HG02884 (cell line): ENCODE results near the gene PRSS33.

ENCODE experiments used
- ATAC-seq: cut with Tn5 transposase; IDR thresholded peaks from one replicate; pipeline ENCODE4 v1.9.1; 2021; ENCODE audit warnings: mild to moderate bottlenecking, moderate library complexity; ENCODE audit not compliant: unreplicated experiment

The PRSS33 gene

GRCh38 chr16:2787406-2787805 is at the start of gene PRSS33:
PRSS33 (minus strand) TSS chr16:2787560; CDS start chr16:2786547, 1,013 bp downstream.
- no peak for ATAC-seq

GRCh38 chr16:2836646-2837508 is 49.5 kb upstream of the PRSS33 start:
- no peak for ATAC-seq

GRCh38 chr16:2835638-2836493 is 48.5 kb upstream of the PRSS33 start:
- ATAC-seq, result no peak

- ATAC-seq, result no peak
These were observed 47.6 kb upstream of the PRSS33 start for GRCh38 chr16:2834968-2835367.

GRCh38 chr16:2833776-2834175 is 46.4 kb upstream of the PRSS33 start:
- no peak for ATAC-seq

- no peak for ATAC-seq
These were observed 43.8 kb upstream of the PRSS33 start for GRCh38 chr16:2831203-2831602.

- ATAC-seq, result no peak
These were observed 43.0 kb upstream of the PRSS33 start for GRCh38 chr16:2830355-2830695.

GRCh38 chr16:2829501-2830354 is 42.4 kb upstream of the PRSS33 start, which contains the start of gene ZG16B:
ZG16B (plus strand) TSS chr16:2830303; CDS start chr16:2830442, 139 bp downstream.
- no peak for ATAC-seq

- ATAC-seq, result no peak
These were observed 41.6 kb upstream of the PRSS33 start for GRCh38 chr16:2828876-2829430.

- ATAC-seq, result no peak
These were observed 41.1 kb upstream of the PRSS33 start for GRCh38 chr16:2828521-2828840.

- ATAC-seq, result no peak
These were observed 40.6 kb upstream of the PRSS33 start for GRCh38 chr16:2827831-2828520.

- no peak for ATAC-seq
These were observed 40.0 kb upstream of the PRSS33 start for GRCh38 chr16:2827374-2827791.

- ATAC-seq, result no peak
These were observed 39.4 kb upstream of the PRSS33 start for GRCh38 chr16:2826591-2827373.

- ATAC-seq, result no peak
These were observed 38.5 kb upstream of the PRSS33 start for GRCh38 chr16:2825906-2826305.

- ATAC-seq, result no peak
These were observed 37.8 kb upstream of the PRSS33 start for GRCh38 chr16:2825049-2825742.

- ATAC-seq, result no peak
These were observed 37.3 kb upstream of the PRSS33 start for GRCh38 chr16:2824626-2825025.

- no peak for ATAC-seq
These were observed 35.1 kb upstream of the PRSS33 start for GRCh38 chr16:2822496-2822895.

GRCh38 chr16:2822158-2822495 is 34.8 kb upstream of the PRSS33 start:
- ATAC-seq, result no peak
